Left cardiac atrium (tissue), 4 donors: Measurements from ENCODE around the gene TOM1L2. TPM values are rescaled to one million over a fixed set of nuclear protein-coding genes. Genes with fewer than 3 reads are reported as not detected.
"Not testable (repeated sequence)": the region's sequence is repeated elsewhere in the genome, so short reads cannot be mapped to it uniquely, and the experiment has no call there.

Experiments used
- ATAC-seq, 2 donors: fragments of 200-7000 bp; cut with Tn5 transposase; one replicate each; pipeline ENCODE4 v1.9.1; 2020; ENCODE audit warnings: mild to moderate bottlenecking in 2 of 2, moderate library complexity in 2 of 2
- DNase-seq: peaks from one replicate; pipeline ENCODE4 v3.0.0-alpha.2; 2020
- intact Hi-C, 2 donors: fragments of 100-400 bp; cut with DNase I; formaldehyde crosslinking; loops; one replicate each; pipeline versions ENCODE4 v1.14.1 to v1.15.1; 2022 to 2023
- total RNA-seq, 2 donors: library from RNA; stranded (reverse); fragmentation: NEBNext Ultra II Directional; extraction: Animal tissue kit (Norgen Biotek cat#: 25700); gene quantifications; one replicate each; pipeline ENCODE4 v1.2.1, GENCODE V29; 2021
- donor health status: DM: no; HTN: yes; CAD: no.
- donor health status: DM: no; HTN: yes; CAD: no; lungs with severe emphysema.
- donor health status: DM: yes; HTN: yes; CAD: no.
- donor health status: Dilated cardiomyopathy.

Gene TOM1L2
- total RNA-seq, 2 donors from 2014 or later, result 179 to 183 TPM

- ATAC-seq (peak; percentile 76 to 98), DNase-seq (peak; percentile 76)
- intact Hi-C loops, result loop anchor here in 1 of 2 donors (10.0 kb wide), 1 partner anchor 49 kb away; no protein-coding TSS in a partner anchor
Observed at GRCh38 chr17:17913695-17914332, 58.4 kb downstream of the TOM1L2 start.

- intact Hi-C loops, result loop anchor here in 1 of 2 donors (10.0 kb wide), 1 partner anchor 48 kb away; no protein-coding TSS in a partner anchor
- not testable (repeated sequence) for ATAC-seq, DNase-seq
Observed at GRCh38 chr17:17912336-17912735, 59.9 kb downstream of the TOM1L2 start.

- DNase-seq, result no peak
- peak; percentile 57 to 73 for ATAC-seq
- intact Hi-C loops, result loop anchor here in 1 of 2 donors (10.0 kb wide), 1 partner anchor 46 kb away; no protein-coding TSS in a partner anchor
Observed at GRCh38 chr17:17911001-17911613, 61.1 kb downstream of the TOM1L2 start.

- DNase-seq (no peak), ATAC-seq (no peak)
- intact Hi-C loops, result loop anchor here in 1 of 2 donors (10.0 kb wide), 1 partner anchor 45 kb away; no protein-coding TSS in a partner anchor
Observed at GRCh38 chr17:17910060-17910459, 62.1 kb downstream of the TOM1L2 start.

GRCh38 chr17:17909078-17909477 is 63.1 kb downstream of the TOM1L2 start:
- intact Hi-C loops, result no loop called here
- ATAC-seq (no peak), DNase-seq (no peak)

GRCh38 chr17:17907469-17907868 is 64.7 kb downstream of the TOM1L2 start:
- DNase-seq, result no peak
- ATAC-seq, result no peak
- intact Hi-C loops, result no loop called here

GRCh38 chr17:17906418-17907215 is 65.6 kb downstream of the TOM1L2 start:
- intact Hi-C loops, result no loop called here
- DNase-seq (no peak), ATAC-seq (peak in 1 of 2 donors; percentile 18)

GRCh38 chr17:17905036-17905320 is 67.2 kb downstream of the TOM1L2 start:
- ATAC-seq, result no peak
- no peak for DNase-seq
- intact Hi-C loops, result no loop called here

- no peak for ATAC-seq
- intact Hi-C loops, result no loop called here
- no peak for DNase-seq
Observed at GRCh38 chr17:17904166-17905035, 67.8 kb downstream of the TOM1L2 start.

GRCh38 chr17:17902877-17903276 is 69.3 kb downstream of the TOM1L2 start:
- ATAC-seq, result no peak
- intact Hi-C loops, result no loop called here
- DNase-seq, result no peak

GRCh38 chr17:17902376-17902775 is 69.8 kb downstream of the TOM1L2 start:
- DNase-seq (no peak), ATAC-seq (no peak)
- intact Hi-C loops, result no loop called here

GRCh38 chr17:17900615-17901520 is 71.3 kb downstream of the TOM1L2 start:
- DNase-seq, result peak; percentile 89
- intact Hi-C loops, result no loop called here
- peak; percentile 92 to 95 for ATAC-seq

GRCh38 chr17:17899486-17899885 is 72.7 kb downstream of the TOM1L2 start:
- ATAC-seq (peak in 1 of 2 donors; percentile 24), DNase-seq (no peak)
- intact Hi-C loops, result loop anchor here in 1 of 2 donors (10.0 kb wide), 1 partner anchor 135 kb away; the partner anchor contains the start of genes ATPAF2 and GID4

GRCh38 chr17:17898673-17899072 is 73.5 kb downstream of the TOM1L2 start:
- intact Hi-C loops, result loop anchor here in 1 of 2 donors (10.0 kb wide), 1 partner anchor 136 kb away; the partner anchor contains the start of genes ATPAF2 and GID4
- no peak for ATAC-seq

GRCh38 chr17:17897442-17897841 is 74.8 kb downstream of the TOM1L2 start:
- DNase-seq, result no peak
- intact Hi-C loops, result loop anchor here in 1 of 2 donors (10.0 kb wide), 1 partner anchor 137 kb away; the partner anchor contains the start of genes ATPAF2 and GID4
- ATAC-seq, result no peak

More at GRCh38 chr17:17898673-17899072, 73.5 kb downstream of the TOM1L2 start:
- DNase-seq, result no peak

GRCh38 chr17:17896746-17897145 is 75.5 kb downstream of the TOM1L2 start:
- intact Hi-C loops, result loop anchor here in 1 of 2 donors (10.0 kb wide), 1 partner anchor 138 kb away; the partner anchor contains the start of genes ATPAF2 and GID4
- ATAC-seq, result no peak
- no peak for DNase-seq

GRCh38 chr17:17893801-17894644 is 78.2 kb downstream of the TOM1L2 start:
- ATAC-seq, result no peak
- no peak for DNase-seq
- intact Hi-C loops, result loop anchor here in 1 of 2 donors (10.0 kb wide), 1 partner anchor 141 kb away; the partner anchor contains the start of genes ATPAF2 and GID4
